ENCODE results near the gene DNAH8. TPM values are rescaled to one million over a fixed set of nuclear protein-coding genes. Genes with fewer than 3 reads are reported as not detected.

The DNAH8 gene
- total RNA-seq, 2 experiments from 2014 or later = 0.03 TPM; not detected in 1

- DNase-seq = no peak
- Histone ChIP-seq H3K9me3 (ENCODE audit: control insufficient read depth in 1 of 2, insufficient read depth in 1 of 2, low read length in 2 of 2) (peaks cover 0 to 4% of the 10 kb centered on the region in 2 experiments), H3K36me3 (ENCODE audit: insufficient read depth, low read length) (no peaks in the 10 kb centered on the region), H3K27me3 (ENCODE audit: control insufficient read depth in 1 of 2, insufficient read depth in 2 of 2, low read length in 2 of 2) (peaks cover 5 to 11% of the 10 kb centered on the region in 2 experiments), H3K4me1 (ENCODE audit: insufficient read depth, low read length) (peaks cover 7% of the 10 kb centered on the region), H3K4me3 (ENCODE audit: low read length) (no peak overlapping the region), H3K27ac (ENCODE audit: low read depth in 1 of 2, low read length in 2 of 2) (no peak overlapping the region)
- Mint-ChIP-seq H3K4me1 (ENCODE audit: low read depth) (peaks cover 17% of the 10 kb centered on the region), H3K36me3 (ENCODE audit: low read depth) (no peaks in the 10 kb centered on the region), H3K27me3 (peaks cover 30% of the 10 kb centered on the region), H3K27ac (no peak overlapping the region), H3K4me3 (no peak overlapping the region), H3K9me3 (no peaks in the 10 kb centered on the region)
- ChIA-PET CTCF (no interaction called here), POLR2A (no interaction called here)
- TF ChIP-seq CTCF (IDR thresholded peaks at IDR 0.05) = no peak
- ATAC-seq (ENCODE audit: poor library complexity) = no peak
- intact Hi-C loops (cut with DNase I, micrococcal nuclease) = no loop called here
Measured at GRCh38 chr6:39054577-39055142, 339.5 kb downstream of the DNAH8 start.

GRCh38 chr6:39055661-39056060, 340.6 kb downstream of the DNAH8 start:
- TF ChIP-seq CTCF (IDR thresholded peaks at IDR 0.05) = no peak
- no peak overlapping the region for H3K4me3 Mint-ChIP-seq
- no peak overlapping the region for H3K27ac Mint-ChIP-seq
- ChIA-PET CTCF (no interaction called here), POLR2A (no interaction called here)
- peaks cover 0 to 2% of the 10 kb centered on the region in 2 experiments for H3K27me3 ChIP-seq (ENCODE audit: control insufficient read depth in 1 of 2, insufficient read depth in 2 of 2, low read length in 2 of 2)
- intact Hi-C loops (cut with DNase I, micrococcal nuclease) = no loop called here
- H3K27ac ChIP-seq (ENCODE audit: low read depth in 1 of 2, low read length in 2 of 2) = no peak overlapping the region
- H3K9me3 ChIP-seq (ENCODE audit: control insufficient read depth in 1 of 2, insufficient read depth in 1 of 2, low read length in 2 of 2) = no peaks in the 10 kb centered on the region
- H3K4me3 ChIP-seq (ENCODE audit: low read length) = no peak overlapping the region
- no peaks in the 10 kb centered on the region for H3K9me3 Mint-ChIP-seq
- ATAC-seq (ENCODE audit: poor library complexity) = no peak
- H3K36me3 Mint-ChIP-seq (ENCODE audit: low read depth) = no peaks in the 10 kb centered on the region
- H3K4me1 ChIP-seq (ENCODE audit: insufficient read depth, low read length) = peaks cover 7% of the 10 kb centered on the region
- no peaks in the 10 kb centered on the region for H3K36me3 ChIP-seq (ENCODE audit: insufficient read depth, low read length)
- no peak for DNase-seq
- peaks cover 25% of the 10 kb centered on the region for H3K27me3 Mint-ChIP-seq
- H3K4me1 Mint-ChIP-seq (ENCODE audit: low read depth) = peaks cover 14% of the 10 kb centered on the region

- H3K27me3 Mint-ChIP-seq = peaks cover 20% of the 10 kb centered on the region
- intact Hi-C loops (cut with DNase I, micrococcal nuclease) = no loop called here
- no peak for DNase-seq
- ATAC-seq (ENCODE audit: poor library complexity) = no peak
- no peak overlapping the region for H3K27ac ChIP-seq (ENCODE audit: low read depth in 1 of 2, low read length in 2 of 2)
- H3K4me1 Mint-ChIP-seq (ENCODE audit: low read depth) = peaks cover 9% of the 10 kb centered on the region
- no peak for TF ChIP-seq CTCF (IDR thresholded peaks at IDR 0.05)
- no peaks in the 10 kb centered on the region for H3K36me3 ChIP-seq (ENCODE audit: insufficient read depth, low read length)
- H3K4me3 ChIP-seq (ENCODE audit: low read length) = no peak overlapping the region
- no peak overlapping the region for H3K4me3 Mint-ChIP-seq
- no peaks in the 10 kb centered on the region for H3K36me3 Mint-ChIP-seq (ENCODE audit: low read depth)
- no peaks in the 10 kb centered on the region for H3K27me3 ChIP-seq (ENCODE audit: control insufficient read depth in 1 of 2, insufficient read depth in 2 of 2, low read length in 2 of 2)
- no peak overlapping the region for H3K27ac Mint-ChIP-seq
- ChIA-PET POLR2A (no interaction called here), CTCF (no interaction called here)
- H3K9me3 ChIP-seq (ENCODE audit: control insufficient read depth in 1 of 2, insufficient read depth in 1 of 2, low read length in 2 of 2) = no peaks in the 10 kb centered on the region
- H3K9me3 Mint-ChIP-seq = no peaks in the 10 kb centered on the region
- peaks cover 6% of the 10 kb centered on the region for H3K4me1 ChIP-seq (ENCODE audit: insufficient read depth, low read length)
Measured at GRCh38 chr6:39056191-39056590, 341.1 kb downstream of the DNAH8 start.

Data from CD4-positive, alpha-beta T cell (primary cell).